ENCODE measurements around the gene TXNRD1.
"Not testable (repeated sequence)": the region's sequence is repeated elsewhere in the genome, so short reads cannot be mapped to it uniquely, and the experiment has no call there.

TXNRD1 gene

DNA sequence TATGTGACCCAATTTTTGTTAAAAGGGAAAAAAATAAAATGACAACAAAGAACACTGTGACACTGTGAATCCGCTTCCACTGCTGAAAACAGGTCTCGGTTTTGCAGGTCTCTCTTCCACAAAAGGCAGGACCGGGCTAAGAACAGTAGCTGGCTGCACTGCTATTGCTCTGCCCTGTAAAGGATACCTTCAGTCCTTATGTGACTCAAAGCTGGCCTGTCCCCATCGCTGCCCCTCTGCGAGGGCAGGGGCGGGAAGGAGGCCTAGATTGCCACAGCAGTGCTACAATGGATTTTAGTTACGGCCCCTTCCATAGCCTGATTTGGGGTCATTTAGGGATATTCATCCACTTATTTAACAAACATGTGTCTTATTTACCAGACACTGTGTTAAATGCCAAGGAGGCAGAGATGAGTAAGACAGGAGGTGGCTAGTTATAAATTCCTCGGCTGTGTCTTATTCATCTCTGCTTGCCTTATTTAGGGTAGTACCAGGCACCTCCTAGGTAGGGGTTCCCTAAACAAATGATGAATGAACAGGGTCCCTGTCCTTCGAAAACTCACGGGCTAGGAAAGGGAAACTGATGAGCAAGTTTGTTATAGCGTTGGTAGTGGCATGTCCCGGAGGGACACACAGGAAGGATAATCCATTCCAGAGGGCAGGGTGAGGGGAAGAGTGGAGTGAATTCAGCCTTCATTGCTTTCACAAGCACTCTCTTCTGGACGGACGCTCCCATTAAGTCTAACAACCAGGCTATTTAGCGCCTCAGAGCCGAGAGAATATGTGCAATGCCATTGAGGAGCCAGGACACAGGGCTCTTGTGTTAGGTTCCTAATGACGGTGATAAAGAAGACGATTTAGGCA lies 161.3 kb downstream of the TXNRD1 start:
- DNase-seq = no peak

DNA sequence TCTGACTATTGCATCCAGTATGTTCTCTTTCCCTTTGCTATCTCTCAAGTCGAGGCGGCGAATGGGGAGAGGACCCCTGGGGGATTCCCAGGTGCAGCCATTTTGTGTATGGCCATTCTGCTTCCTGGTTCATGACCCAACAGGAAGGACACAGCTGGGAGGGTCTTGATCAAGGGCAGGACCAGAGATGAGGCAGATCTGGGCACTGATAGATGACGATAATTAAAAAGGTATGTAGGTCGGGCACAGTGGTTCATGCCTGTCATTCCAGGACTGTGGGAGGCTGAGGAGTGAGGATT lies 161.9 kb downstream of the TXNRD1 start:
- no peak for DNase-seq

DNA sequence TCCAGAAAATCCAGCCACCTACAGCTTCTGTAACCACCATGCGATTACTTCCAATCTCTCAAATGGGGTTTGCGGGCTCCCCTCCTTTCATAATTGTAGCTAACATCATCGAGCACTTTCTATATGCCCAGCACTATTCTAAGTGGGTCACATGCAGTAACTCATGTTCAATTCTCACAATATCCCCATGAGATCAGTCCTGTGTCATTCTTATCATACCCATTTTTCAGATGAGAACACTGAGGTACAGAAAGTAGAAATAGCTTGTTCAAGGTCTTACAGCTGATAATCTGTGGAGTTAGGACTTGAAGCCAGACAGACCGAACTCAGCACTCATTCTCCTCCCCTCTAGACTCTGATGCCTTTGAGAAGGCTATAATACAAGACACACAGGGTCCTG lies 162.8 kb downstream of the TXNRD1 start:
- DNase-seq = no peak

- no peak for DNase-seq
Measured at GRCh38 chr12:104381341-104381730, 165.8 kb downstream of the TXNRD1 start.

GRCh38 chr12:104381731-104382480 lies 166.3 kb downstream of the TXNRD1 start:
- DNase-seq = peak; percentile 55

DNA sequence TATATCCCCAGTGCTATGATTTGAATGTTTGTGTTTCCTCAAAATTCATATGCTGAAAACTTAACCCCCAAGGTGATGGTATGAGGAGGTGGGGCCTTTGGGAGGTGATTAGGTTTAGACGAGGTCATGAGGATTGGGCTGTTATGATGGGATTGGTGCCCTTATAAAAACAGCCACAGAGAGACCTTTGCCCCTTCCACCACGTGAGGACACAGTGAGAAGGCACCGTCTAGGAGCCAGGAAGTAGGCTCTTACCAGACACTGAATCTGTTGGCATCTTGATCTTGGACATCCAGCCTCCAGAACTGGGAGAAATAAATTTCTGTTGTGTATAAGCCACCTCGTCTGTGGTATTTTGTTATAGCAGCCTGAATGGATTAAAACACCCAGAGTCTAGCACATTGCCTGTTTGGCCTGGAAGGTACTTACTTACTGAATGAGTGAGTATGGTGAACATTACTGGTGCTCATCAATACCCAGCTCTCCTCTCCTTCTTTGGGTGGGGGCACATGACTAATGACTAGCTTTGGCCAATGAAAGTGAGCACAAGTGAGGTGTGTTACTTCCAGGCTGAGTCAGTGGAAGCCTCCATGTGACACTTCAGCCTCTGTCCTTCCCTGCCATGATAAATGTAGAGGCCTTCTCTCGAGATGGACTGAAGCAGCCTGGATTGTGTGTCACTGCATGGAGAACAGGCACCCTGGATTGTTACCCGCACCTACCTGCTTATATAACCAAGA lies 168.7 kb downstream of the TXNRD1 start:
- no peak for DNase-seq

DNA sequence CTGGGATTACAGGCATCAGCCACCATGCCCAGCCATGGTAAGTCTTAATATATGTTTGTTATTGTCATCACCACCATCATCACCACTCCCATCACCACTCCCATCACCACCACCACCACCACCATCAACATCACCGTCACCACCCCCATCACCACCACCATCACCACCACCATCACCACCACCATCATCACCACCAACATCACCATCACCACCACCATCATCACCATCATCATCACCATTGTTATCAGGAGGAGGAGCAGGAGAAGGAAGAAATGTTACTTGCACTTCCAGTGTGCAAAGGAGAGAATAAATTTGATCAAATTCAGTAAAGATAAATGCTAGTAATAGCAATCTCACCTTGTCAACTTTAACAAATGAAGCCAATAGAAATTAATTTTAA lies 169.9 kb downstream of the TXNRD1 start:
- no peak for DNase-seq

DNA sequence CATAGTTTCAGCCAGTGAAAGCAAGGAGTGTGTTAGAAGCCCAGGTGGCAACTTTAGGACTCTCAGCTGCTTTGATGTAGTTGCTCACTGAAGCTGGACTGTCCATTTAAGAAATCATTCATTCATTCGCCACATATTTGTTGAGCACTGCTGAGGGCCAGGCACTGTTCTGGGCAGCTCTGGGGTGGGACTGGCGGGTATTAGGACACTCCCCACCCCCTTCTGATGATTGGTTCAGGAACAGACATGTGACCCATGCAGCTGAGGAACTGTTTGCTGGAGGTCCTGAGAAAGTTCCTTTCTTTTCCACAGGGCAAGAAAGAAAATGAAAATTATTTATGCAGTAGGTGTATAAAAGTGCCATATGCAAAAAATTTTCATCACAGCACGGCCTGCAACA lies 170.9 kb downstream of the TXNRD1 start:
- DNase-seq = no peak

GRCh38 chr12:104387190-104387589 lies 171.6 kb downstream of the TXNRD1 start:
- DNase-seq = no peak

DNA sequence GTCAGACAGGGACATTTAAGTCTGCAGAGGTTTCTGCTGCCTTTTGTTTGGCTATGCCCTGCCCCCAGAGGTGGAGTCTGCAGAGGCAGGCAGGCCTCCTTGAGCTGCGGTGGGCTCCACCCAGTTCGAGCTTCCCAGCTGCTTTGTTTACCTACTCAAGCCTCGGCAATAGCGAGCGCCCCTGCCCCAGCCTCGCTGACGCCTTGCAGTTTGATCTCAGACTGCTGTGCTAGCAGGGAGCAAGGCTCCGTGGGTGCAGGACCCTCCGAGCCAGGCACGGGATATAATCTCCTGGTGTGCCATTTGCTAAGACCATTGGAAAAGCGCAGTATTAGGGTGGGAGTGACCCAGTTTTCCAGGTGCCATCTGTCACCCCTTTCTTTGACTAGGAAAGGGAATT lies 178.5 kb downstream of the TXNRD1 start:
- DNase-seq = not testable (repeated sequence)
